GM12874 (cell line): Measurements from ENCODE around the gene PPP1R36.
A peak's percentile ranks its signal among the peaks of the same experiment; 100 is the strongest.

Experiments
- TF ChIP-seq, protein P1 (sequence below): IDR thresholded peaks from 2 replicates; pipeline ENCODE4 v1.5.1; 2011; ENCODE audit warnings: low read depth, mild to moderate bottlenecking, control low read depth, low read length, moderate library complexity; ENCODE audit not compliant: insufficient read depth

Gene PPP1R36

DNA sequence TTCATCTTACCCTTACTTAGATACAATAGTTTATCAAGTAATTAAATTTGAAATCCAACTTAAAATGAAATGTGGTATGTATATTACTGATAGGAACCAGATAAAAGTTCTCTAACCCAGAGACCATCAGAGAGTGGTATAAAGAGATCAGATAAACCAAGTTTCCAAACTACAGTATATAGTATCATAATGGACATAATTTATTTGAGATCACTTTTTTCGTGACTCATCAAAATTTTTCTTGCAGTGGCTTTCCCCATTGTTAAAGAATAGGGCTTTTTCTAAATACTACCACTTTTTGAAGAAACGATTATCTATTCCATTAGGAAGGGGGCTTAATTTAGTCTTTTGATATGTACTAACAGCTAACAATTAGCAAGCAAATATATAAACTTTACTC, 24.4 kb upstream of the PPP1R36 start:
- TF ChIP-seq, protein P1, sequence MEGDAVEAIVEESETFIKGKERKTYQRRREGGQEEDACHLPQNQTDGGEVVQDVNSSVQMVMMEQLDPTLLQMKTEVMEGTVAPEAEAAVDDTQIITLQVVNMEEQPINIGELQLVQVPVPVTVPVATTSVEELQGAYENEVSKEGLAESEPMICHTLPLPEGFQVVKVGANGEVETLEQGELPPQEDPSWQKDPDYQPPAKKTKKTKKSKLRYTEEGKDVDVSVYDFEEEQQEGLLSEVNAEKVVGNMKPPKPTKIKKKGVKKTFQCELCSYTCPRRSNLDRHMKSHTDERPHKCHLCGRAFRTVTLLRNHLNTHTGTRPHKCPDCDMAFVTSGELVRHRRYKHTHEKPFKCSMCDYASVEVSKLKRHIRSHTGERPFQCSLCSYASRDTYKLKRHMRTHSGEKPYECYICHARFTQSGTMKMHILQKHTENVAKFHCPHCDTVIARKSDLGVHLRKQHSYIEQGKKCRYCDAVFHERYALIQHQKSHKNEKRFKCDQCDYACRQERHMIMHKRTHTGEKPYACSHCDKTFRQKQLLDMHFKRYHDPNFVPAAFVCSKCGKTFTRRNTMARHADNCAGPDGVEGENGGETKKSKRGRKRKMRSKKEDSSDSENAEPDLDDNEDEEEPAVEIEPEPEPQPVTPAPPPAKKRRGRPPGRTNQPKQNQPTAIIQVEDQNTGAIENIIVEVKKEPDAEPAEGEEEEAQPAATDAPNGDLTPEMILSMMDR, result no peak

DNA sequence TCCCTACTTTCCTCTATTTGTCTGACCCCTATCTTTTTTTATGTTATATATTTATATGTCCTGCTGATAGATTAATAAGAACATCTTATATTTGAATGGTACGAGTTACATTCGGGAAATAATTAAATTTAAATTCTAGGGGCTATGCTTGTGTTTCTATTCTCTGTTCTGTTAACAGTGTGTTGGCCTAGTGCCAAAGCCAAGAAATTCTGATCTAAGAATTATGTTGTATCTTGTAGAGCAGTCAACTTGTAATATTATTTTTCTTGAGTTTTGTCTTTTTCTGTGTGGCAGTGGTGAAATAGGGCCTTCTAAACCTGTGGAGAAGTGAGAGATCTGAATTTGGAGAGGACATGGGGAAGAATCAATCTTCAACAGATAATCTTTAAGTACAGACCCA, 18.2 kb upstream of the PPP1R36 start:
- TF ChIP-seq, protein P1, result no peak

DNA sequence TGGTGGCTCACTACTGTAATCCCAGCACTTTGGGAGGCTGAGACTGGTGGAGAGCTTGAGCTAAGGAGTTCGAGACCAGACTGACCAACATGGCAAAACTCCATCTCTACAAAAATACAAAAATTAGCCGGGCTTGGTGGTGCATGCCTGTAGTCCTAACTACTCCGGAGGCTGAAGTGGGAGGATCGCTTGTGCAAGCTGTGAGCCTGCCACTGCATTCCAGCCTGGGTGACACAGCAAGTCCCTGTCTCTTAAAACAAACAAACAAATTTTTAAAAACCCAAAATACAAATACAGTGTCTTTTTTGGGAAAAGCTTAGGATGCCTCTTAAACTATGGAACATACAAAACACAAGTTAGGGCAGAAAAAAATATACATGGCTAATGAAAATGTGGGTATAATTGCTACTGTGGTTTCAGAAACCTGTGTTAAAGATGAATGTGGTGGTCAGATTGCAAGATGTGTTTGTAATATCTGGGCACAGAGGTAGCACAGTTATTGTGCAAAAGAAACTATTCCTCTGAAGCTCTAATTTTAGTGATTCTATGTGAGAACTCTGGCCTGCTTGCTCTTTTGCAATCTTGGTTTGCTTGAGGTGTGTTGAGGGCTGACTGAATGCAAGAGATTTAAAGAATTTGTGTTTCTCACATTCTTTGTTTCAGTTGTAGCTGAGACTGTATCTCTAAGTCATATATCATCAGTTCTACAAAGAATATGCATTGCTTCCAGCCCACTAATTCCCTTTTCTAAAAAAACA, 13.1 kb upstream of the PPP1R36 start:
- TF ChIP-seq, protein P1, result no peak

DNA sequence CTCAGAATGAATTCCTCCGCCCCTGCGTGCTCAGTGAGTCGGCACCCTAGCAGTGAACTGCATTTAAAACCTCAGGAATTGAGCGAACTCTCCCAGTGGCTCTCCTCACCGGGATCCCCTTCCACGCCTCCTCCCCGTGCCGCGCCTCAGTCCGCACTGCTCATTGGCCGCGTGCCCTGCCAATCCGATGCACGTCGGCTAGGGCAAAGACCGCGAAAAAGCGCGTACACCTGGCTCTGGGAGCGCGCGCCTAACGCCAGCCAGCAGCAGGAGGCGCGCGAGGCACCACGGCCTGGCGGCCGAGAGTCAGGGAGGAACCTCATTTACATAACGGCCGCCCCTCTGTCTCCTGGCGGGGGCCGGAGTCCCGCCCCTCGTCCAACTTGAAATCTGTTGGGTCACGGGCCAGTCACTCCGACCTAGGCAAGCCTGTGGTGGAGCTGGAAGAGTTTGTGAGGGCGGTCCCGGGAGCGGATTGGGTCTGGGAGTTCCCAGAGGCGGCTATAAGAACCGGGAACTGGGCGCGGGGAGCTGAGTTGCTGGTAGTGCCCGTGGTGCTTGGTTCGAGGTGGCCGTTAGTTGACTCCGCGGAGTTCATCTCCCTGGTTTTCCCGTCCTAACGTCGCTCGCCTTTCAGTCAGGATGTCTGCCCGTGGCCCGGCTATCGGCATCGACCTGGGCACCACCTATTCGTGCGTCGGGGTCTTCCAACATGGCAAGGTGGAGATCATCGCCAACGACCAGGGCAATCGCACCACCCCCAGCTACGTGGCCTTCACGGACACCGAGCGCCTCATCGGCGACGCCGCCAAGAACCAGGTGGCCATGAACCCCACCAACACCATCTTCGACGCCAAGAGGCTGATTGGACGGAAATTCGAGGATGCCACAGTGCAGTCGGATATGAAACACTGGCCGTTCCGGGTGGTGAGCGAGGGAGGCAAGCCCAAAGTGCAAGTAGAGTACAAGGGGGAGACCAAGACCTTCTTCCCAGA, 9.3 kb upstream of the PPP1R36 start, which contains the start of gene HSPA2:
Gene HSPA2, plus strand, starts transcription at position 534 of the 995 bp plus-strand sequence. Its CDS starts 109 bp downstream, at position 643.
- TF ChIP-seq, protein P1, result peak; percentile 66

DNA sequence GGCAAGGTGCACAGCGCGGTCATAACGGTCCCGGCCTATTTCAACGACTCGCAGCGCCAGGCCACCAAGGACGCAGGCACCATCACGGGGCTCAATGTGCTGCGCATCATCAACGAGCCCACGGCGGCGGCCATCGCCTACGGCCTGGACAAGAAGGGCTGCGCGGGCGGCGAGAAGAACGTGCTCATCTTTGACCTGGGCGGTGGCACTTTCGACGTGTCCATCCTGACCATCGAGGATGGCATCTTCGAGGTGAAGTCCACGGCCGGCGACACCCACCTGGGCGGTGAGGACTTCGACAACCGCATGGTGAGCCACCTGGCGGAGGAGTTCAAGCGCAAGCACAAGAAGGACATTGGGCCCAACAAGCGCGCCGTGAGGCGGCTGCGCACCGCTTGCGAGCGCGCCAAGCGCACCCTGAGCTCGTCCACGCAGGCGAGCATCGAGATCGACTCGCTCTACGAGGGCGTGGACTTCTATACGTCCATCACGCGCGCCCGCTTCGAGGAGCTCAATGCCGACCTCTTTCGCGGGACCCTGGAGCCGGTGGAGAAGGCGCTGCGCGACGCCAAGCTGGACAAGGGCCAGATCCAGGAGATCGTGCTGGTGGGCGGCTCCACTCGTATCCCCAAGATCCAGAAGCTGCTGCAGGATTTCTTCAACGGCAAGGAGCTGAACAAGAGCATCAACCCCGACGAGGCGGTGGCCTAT, 8.3 kb upstream of the PPP1R36 start:
- TF ChIP-seq, protein P1, result no peak

DNA sequence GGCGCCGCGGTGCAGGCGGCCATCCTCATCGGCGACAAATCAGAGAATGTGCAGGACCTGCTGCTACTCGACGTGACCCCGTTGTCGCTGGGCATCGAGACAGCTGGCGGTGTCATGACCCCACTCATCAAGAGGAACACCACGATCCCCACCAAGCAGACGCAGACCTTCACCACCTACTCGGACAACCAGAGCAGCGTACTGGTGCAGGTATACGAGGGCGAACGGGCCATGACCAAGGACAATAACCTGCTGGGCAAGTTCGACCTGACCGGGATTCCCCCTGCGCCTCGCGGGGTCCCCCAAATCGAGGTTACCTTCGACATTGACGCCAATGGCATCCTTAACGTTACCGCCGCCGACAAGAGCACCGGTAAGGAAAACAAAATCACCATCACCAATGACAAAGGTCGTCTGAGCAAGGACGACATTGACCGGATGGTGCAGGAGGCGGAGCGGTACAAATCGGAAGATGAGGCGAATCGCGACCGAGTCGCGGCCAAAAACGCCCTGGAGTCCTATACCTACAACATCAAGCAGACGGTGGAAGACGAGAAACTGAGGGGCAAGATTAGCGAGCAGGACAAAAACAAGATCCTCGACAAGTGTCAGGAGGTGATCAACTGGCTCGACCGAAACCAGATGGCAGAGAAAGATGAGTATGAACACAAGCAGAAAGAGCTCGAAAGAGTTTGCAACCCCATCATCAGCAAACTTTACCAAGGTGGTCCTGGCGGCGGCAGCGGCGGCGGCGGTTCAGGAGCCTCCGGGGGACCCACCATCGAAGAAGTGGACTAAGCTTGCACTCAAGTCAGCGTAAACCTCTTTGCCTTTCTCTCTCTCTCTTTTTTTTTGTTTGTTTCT, 7.6 kb upstream of the PPP1R36 start:
- TF ChIP-seq, protein P1, result no peak
